ENCODE measurements around the gene ITGB3. TPM values are rescaled to one million over a fixed set of nuclear protein-coding genes. Genes with fewer than 3 reads are reported as not detected.

ITGB3 gene
- total and polyA plus RNA-seq, 9 of the 15 experiments (the other 6 are each of a cell fraction or from before 2014, with no cell fraction given), result 0.08 to 2.6 (median 0.62) TPM; not detected in 1

DNA sequence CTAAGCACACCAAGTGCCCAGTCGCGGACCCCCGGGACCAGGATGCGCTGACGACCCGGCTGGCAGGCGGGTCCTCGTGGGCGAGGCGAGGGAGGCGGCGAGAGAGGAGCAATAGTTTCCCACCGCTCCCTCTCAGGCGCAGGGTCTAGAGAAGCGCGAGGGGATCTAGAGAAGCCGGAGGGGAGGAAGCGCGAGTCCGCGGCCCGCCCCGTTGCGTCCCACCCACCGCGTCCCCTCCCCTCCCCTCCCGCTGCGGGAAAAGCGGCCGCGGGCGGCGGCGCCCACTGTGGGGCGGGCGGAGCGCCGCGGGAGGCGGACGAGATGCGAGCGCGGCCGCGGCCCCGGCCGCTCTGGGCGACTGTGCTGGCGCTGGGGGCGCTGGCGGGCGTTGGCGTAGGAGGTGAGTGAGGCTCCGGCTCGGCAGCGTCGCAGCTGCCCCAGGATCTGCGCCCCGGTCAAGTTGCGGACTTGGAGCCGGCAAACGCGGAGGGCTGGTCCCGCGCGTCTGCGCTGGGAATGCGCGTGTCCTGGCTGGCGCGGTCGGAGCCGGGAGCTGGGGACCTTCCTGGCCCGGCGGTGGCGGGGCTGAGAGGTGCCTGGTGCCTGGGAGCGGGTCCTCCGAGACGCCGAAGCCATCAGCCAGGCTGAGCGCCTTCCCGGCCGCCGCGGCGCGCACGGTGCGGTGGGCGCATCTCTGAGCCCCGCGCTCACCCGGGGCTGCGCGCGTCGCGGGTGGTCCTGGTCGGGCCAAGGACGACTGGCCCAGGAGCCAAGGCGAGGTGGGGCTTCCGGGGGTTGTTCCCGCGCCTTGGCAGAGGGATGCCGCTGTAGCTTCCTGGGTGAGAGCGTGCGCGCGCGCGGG, at the start of gene ITGB3 (continued):
- TF ChIP-seq GATAD2B (IDR thresholded peaks at IDR 0.05; ENCODE audit: borderline replicate concordance) (peak; percentile 65; the same call in 1 of the 2 replicates), RBM15 (IDR thresholded peaks at IDR 0.05; ENCODE audit: insufficient read depth, low read length) (no peak), ZNF217 (CRISPR knock-in tag; IDR thresholded peaks at IDR 0.05) (no peak), ESRRA (IDR thresholded peaks at IDR 0.05; ENCODE audit: borderline replicate concordance, low read depth) (0 out of 2 replicates have a peak, but pooled peaks have one; percentile 44), GABPA (tag; conservative IDR thresholded peaks at IDR 0.05; ENCODE audit: low read depth) (peak; percentile 41; the same call in 1 of the 2 replicates), REST (IDR thresholded peaks at IDR 0.05; ENCODE audit: borderline replicate concordance) (peak; percentile 50; the same call in 1 of the 2 replicates), REST (CRISPR knock-in tag; IDR thresholded peaks at IDR 0.05; ENCODE audit: low read depth) (no peak), SOX6 (IDR thresholded peaks at IDR 0.05) (0 out of 2 replicates have a peak, but pooled peaks have one; percentile 14), HDAC6 (IDR thresholded peaks at IDR 0.05; ENCODE audit: low read depth, low read length) (peak; percentile 91), CREM (IDR thresholded peaks at IDR 0.05; ENCODE audit: low read depth) (peak; percentile 70), POLR2G (IDR thresholded peaks at IDR 0.05; ENCODE audit: low read depth, low read length) (peak; percentile 83), GABPB1 (CRISPR knock-in tag; IDR thresholded peaks at IDR 0.05) (0 out of 2 replicates have a peak, but pooled peaks have one; percentile 53), ZNF263 (CRISPR knock-in tag; IDR thresholded peaks at IDR 0.05; ENCODE audit: borderline replicate concordance) (0 out of 2 replicates have a peak, but pooled peaks have one; percentile 33), ZNF224 (CRISPR knock-in tag; IDR thresholded peaks at IDR 0.05) (no peak)
- TF ChIP-seq, protein P1, sequence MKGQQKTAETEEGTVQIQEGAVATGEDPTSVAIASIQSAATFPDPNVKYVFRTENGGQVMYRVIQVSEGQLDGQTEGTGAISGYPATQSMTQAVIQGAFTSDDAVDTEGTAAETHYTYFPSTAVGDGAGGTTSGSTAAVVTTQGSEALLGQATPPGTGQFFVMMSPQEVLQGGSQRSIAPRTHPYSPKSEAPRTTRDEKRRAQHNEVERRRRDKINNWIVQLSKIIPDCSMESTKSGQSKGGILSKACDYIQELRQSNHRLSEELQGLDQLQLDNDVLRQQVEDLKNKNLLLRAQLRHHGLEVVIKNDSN (CRISPR knock-in tag; IDR thresholded peaks at IDR 0.05), result no peak
